Panc1 (cell line): ENCODE data around the gene CRYBG1. TPM values are rescaled to one million over a fixed set of nuclear protein-coding genes. Genes with fewer than 3 reads are reported as not detected.

Experiments
- ATAC-seq: fragments of 200-7000 bp; cut with Tn5 transposase; 2 replicates; pipeline ENCODE4 v1.9.1; 2020; ENCODE audit warnings: mild to moderate bottlenecking, moderate library complexity
- BruUV-seq: library from RNA; stranded (reverse); fragments of 400-500 nt; replicated peaks from 2 replicates; lab custom pipeline; 2021; lab: Mats Ljungman, UMichigan
- CTCF ChIA-PET: fragments of 300-600 bp; sonication (Branson Sonifier 250); formaldehyde crosslinking; loops from one replicate; lab custom pipeline; 2022; ENCODE audit warnings: antibody characterized with exemption; lab: Charles Lee
- POLR2A ChIA-PET: fragments of 300-600 bp; sonication (Branson Sonifier 250); formaldehyde crosslinking; loops from one replicate; lab custom pipeline; 2022; ENCODE audit warnings: antibody characterized with exemption; lab: Charles Lee
- DNase-seq: peaks from one replicate; pipeline ENCODE4 v3.0.0-alpha.2; 2010; ENCODE audit warnings: low read depth, low spot score
- H3K27ac ChIP-seq: 2 replicates; pipeline ENCODE4 v1.5.1; 2011; ENCODE audit warnings: mild to moderate bottlenecking, low read length, inconsistent platforms
- H3K27me3 ChIP-seq: fragments of 200-500 bp; sonication (Bioruptor generic); 2 replicates; pipeline ENCODE4 v1.6.0; 2014; ENCODE audit warnings: low read length, inconsistent platforms; ENCODE audit not compliant: control insufficient read depth, insufficient read depth
- H3K36me3 ChIP-seq: fragments of 200-500 bp; sonication (Bioruptor generic); 2 replicates; pipeline ENCODE4 v1.5.1; 2014; ENCODE audit warnings: inconsistent platforms, mild to moderate bottlenecking, low read length, moderate library complexity; ENCODE audit not compliant: control insufficient read depth, insufficient read depth
- H3K4me1 ChIP-seq: 2 replicates; pipeline ENCODE4 v1.5.1; 2011; ENCODE audit warnings: inconsistent platforms, mild to moderate bottlenecking, low read length, moderate library complexity; ENCODE audit not compliant: control insufficient read depth, insufficient read depth
- H3K4me3 ChIP-seq, 2 experiments: 2 replicates each; pipeline ENCODE4 v1.5.1; 2011 to 2012; ENCODE audit warnings: low read depth in 2 of 2, low read length in 2 of 2, mild to moderate bottlenecking in 2 of 2, inconsistent platforms in 1 of 2, moderate library complexity in 1 of 2
- H3K9me3 ChIP-seq: fragments of 200-500 bp; sonication (Bioruptor generic); 2 replicates; pipeline ENCODE4 v1.5.1; 2014; ENCODE audit warnings: low read depth, mild to moderate bottlenecking, inconsistent platforms, low read length, moderate library complexity; ENCODE audit not compliant: control insufficient read depth, insufficient read depth
- POLR2AphosphoS5 ChIP-seq: IDR thresholded peaks from 2 replicates; pipeline ENCODE4 v1.6.1; 2012; ENCODE audit warnings: mild to moderate bottlenecking, low read depth, low read length, moderate library complexity
- SIN3A ChIP-seq: IDR thresholded peaks from 2 replicates; pipeline ENCODE4 v1.6.1; 2012; ENCODE audit warnings: low read depth, mild to moderate bottlenecking, low read length, moderate library complexity, borderline replicate concordance; ENCODE audit not compliant: insufficient read depth
- TCF7L2 ChIP-seq: IDR thresholded peaks from 2 replicates; pipeline ENCODE4 v1.6.1; 2011; ENCODE audit warnings: mild to moderate bottlenecking, low read depth, low read length, inconsistent platforms
- in situ Hi-C: cut with HindIII; loops from 2 replicates; pipeline ENCODE4 v1.10.0; 2016; ENCODE audit warnings: low sequenced_read_pairs, low pct_unique_long_range_greater_than_20kb
- intact Hi-C: fragments of 100-400 bp; cut with micrococcal nuclease; formaldehyde crosslinking; loops from one replicate; pipeline ENCODE4 v1.10.0; 2022; ENCODE audit not compliant: unreplicated experiment
- total RNA-seq: library from RNA; stranded (reverse); gene quantifications from one replicate; pipeline ENCODE4 v1.2.1, GENCODE V29; 2021; ENCODE audit not compliant: unreplicated experiment
- TF ChIP-seq, protein P1 (sequence below): fragments of 450-650 bp; IDR thresholded peaks from 2 replicates; pipeline ENCODE4 v1.5.1; 2017; ENCODE audit warnings: mild to moderate bottlenecking
- TF ChIP-seq, protein P2 (sequence below), 2 experiments: IDR thresholded peaks; 2 replicates each; pipeline ENCODE4 v1.6.1; 2011 to 2012; ENCODE audit warnings: low read depth in 2 of 2, control low read depth in 1 of 2, low read length in 1 of 2, mild to moderate bottlenecking in 1 of 2, moderate library complexity in 1 of 2; ENCODE audit not compliant: insufficient read depth in 1 of 2

The CRYBG1 gene
- total RNA-seq, 1 experiment from 2014 or later, result 32.3 TPM

DNA sequence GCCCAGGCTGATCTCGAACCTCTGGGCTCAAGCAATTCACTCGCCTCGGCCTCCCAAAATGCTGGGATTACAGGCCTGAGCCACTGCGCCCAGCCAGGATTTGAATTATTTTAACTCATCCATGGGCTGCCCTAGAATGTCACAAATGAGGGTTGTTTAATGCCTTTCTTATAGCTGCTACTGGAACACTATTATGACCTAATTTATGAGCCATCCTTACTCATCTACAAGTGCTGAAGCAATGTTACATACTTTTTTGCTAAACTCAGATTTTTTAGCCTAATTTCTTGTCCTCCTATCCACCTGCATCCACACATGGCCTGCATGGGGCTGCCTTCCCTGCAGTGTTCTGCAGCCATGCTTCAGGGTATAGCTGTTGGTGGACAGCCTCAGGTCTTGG, 208.9 kb downstream of the CRYBG1 start:
- in situ Hi-C loops, result no loop called here
- intact Hi-C loops, result loop anchor here (5.0 kb wide), 1 partner anchor 408 kb away; no protein-coding TSS in a partner anchor

DNA sequence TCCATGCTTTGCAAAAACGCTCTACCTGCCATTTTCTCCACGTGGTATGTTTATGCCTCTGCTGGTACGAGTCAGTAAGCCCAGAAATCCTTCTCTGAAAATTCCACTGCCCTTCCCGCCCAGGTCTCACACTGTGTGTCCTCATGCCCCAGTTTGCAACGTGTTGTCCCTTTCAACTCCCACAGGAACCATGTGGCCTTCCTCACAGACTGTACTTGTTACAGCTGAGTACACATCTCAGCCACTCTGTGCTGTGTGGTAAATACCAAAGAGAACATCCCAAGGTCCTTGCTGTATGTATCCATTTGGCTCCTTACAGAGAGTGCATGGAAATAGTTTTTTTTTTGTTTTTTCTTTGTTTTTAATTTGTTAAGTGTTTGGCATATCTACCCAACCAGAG, 211.9 kb downstream of the CRYBG1 start:
- ATAC-seq, result no peak
- no peak overlapping the region for H3K4me3 ChIP-seq
- ChIA-PET POLR2A (no interaction called here), CTCF (no interaction called here)
- H3K4me1 ChIP-seq, result no peaks in the 10 kb centered on the region
- no TSS peak for BruUV-seq
- H3K27me3 ChIP-seq, result no peaks in the 10 kb centered on the region
- DNase-seq, result no peak
- TF ChIP-seq, protein P1, sequence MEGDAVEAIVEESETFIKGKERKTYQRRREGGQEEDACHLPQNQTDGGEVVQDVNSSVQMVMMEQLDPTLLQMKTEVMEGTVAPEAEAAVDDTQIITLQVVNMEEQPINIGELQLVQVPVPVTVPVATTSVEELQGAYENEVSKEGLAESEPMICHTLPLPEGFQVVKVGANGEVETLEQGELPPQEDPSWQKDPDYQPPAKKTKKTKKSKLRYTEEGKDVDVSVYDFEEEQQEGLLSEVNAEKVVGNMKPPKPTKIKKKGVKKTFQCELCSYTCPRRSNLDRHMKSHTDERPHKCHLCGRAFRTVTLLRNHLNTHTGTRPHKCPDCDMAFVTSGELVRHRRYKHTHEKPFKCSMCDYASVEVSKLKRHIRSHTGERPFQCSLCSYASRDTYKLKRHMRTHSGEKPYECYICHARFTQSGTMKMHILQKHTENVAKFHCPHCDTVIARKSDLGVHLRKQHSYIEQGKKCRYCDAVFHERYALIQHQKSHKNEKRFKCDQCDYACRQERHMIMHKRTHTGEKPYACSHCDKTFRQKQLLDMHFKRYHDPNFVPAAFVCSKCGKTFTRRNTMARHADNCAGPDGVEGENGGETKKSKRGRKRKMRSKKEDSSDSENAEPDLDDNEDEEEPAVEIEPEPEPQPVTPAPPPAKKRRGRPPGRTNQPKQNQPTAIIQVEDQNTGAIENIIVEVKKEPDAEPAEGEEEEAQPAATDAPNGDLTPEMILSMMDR, result no peak
- TF ChIP-seq POLR2AphosphoS5 (no peak), TCF7L2 (no peak), SIN3A (no peak)
- TF ChIP-seq, protein P2, sequence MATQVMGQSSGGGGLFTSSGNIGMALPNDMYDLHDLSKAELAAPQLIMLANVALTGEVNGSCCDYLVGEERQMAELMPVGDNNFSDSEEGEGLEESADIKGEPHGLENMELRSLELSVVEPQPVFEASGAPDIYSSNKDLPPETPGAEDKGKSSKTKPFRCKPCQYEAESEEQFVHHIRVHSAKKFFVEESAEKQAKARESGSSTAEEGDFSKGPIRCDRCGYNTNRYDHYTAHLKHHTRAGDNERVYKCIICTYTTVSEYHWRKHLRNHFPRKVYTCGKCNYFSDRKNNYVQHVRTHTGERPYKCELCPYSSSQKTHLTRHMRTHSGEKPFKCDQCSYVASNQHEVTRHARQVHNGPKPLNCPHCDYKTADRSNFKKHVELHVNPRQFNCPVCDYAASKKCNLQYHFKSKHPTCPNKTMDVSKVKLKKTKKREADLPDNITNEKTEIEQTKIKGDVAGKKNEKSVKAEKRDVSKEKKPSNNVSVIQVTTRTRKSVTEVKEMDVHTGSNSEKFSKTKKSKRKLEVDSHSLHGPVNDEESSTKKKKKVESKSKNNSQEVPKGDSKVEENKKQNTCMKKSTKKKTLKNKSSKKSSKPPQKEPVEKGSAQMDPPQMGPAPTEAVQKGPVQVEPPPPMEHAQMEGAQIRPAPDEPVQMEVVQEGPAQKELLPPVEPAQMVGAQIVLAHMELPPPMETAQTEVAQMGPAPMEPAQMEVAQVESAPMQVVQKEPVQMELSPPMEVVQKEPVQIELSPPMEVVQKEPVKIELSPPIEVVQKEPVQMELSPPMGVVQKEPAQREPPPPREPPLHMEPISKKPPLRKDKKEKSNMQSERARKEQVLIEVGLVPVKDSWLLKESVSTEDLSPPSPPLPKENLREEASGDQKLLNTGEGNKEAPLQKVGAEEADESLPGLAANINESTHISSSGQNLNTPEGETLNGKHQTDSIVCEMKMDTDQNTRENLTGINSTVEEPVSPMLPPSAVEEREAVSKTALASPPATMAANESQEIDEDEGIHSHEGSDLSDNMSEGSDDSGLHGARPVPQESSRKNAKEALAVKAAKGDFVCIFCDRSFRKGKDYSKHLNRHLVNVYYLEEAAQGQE (IDR thresholded peaks at IDR 0.05; ENCODE audit: insufficient read depth in 1 of 2, low read depth in 2 of 2, low read length in 1 of 2), result no peak
- peaks cover 3% of the 10 kb centered on the region; the same call in 1 of the 2 replicates for H3K36me3 ChIP-seq
- intact Hi-C loops, result no loop called here
- no peaks in the 10 kb centered on the region for H3K9me3 ChIP-seq
- H3K27ac ChIP-seq, result no peak overlapping the region
- in situ Hi-C loops, result no loop called here

More for the DNA sequence above, 208.9 kb downstream of the CRYBG1 start:
- TF ChIP-seq SIN3A (no peak), TCF7L2 (no peak), POLR2AphosphoS5 (no peak)
- TF ChIP-seq, protein P2 (IDR thresholded peaks at IDR 0.05; ENCODE audit: insufficient read depth in 1 of 2, low read depth in 2 of 2, low read length in 1 of 2), result no peak
- TF ChIP-seq, protein P1, result no peak
- Histone ChIP-seq H3K4me1 (no peaks in the 10 kb centered on the region), H3K27ac (no peak overlapping the region), H3K9me3 (no peaks in the 10 kb centered on the region), H3K27me3 (no peaks in the 10 kb centered on the region), H3K36me3 (peaks cover 12% of the 10 kb centered on the region; the same call in 1 of the 2 replicates), H3K4me3 (no peak overlapping the region)
- no TSS peak for BruUV-seq
- ATAC-seq (no peak), DNase-seq (no peak)
- CTCF ChIA-PET, result no interaction called here
- POLR2A ChIA-PET, result interaction anchor here (0.5 kb wide), 1 partner anchor 234 kb away, joined by 3 read pairs; no protein-coding TSS in a partner anchor
